CD4-positive, alpha-beta T cell treated with Interleukin-21 for 1 hour (primary cell): ENCODE data around the gene ADNP2.
"Not testable (repeated sequence)": the region's sequence is repeated elsewhere in the genome, so short reads cannot be mapped to it uniquely, and the experiment has no call there.

Experiments
- DNase-seq: peaks from one replicate; pipeline ENCODE4 v3.0.0-alpha.2; 2020

The ADNP2 gene

GRCh38 chr18:80147418-80148325 is 38.6 kb downstream of the ADNP2 start:
- DNase-seq, result peak; percentile 78

DNA sequence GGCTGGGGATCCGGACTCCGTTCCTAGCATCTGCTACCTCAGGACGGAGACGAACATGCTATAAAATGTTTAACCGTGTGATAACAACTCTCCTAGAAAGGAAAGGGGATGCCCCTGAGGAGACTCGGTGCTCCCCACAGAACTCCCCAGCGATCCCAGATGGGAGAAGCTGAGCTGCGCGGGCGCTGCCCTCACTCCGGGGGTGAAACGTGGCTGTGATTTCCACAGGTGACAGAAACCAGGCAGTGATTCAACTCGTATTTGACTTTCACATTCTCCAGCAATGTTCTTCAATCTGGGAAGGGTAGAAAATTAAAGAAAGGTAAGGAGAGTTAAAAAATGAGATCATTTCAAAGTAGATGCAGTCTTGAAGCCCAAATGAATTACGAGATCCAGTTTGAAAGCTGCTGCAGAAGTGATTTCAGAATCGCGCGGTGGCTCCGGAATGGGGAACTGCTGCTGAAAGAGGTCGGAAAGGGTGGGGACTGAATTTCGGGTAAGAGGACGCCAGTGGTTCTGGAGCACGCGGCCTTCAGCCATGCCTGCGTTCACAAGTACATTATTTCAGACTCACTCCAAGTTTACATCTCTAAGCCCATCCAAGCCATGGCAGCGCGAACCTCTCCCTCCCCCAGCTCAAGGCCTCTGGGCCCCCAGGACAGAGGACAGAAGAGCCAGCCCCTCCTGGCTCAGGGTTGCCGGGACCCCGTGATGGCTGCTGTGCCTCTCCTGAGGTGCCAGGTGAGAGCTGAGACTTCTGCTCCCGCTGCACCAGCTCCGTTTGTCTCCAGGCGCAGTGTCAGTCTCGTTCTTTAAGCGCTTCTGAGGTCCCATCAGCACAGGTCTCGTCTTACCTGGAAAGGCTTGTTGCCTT is 39.5 kb downstream of the ADNP2 start:
- no peak for DNase-seq

DNA sequence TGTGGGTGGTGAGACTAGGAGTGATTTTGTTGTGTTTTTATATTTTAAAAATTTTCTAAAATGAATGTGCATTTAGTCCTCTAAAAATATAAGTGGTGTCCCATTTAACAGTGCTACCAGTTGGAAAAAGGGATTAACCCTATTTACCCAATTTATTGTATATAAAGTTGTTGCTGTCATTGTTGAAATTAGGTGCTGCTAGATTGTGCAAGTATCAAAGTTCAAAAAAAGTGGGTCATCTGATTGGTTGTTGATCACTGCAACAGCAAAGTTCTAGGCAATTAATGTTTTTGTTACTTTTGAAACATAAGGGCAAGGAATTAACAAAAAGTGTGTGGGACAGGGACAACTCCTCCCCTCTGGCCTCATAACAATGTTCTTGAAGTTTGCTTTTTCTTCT is 40.6 kb downstream of the ADNP2 start:
- DNase-seq, result no peak

DNA sequence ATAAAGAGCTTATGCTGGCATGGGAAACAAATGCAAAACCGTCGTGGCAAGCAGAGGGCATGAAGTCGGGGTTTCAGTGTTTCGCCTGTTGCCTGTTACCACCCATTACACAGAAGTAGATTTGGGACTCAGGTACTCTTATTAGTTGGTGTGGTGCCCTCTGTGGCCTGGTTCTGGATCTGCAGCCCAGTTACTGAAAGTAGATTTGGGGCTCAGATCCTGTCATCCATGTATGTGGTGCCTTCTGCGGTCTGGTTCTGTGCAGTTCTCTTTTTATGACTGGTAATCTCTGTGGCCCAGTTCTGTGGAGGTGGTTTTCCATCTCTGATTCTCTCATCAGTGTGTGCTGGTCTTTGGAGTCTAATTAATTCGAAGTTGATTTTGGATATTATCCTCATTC is 45.2 kb downstream of the ADNP2 start:
- DNase-seq, result peak; percentile 43

DNA sequence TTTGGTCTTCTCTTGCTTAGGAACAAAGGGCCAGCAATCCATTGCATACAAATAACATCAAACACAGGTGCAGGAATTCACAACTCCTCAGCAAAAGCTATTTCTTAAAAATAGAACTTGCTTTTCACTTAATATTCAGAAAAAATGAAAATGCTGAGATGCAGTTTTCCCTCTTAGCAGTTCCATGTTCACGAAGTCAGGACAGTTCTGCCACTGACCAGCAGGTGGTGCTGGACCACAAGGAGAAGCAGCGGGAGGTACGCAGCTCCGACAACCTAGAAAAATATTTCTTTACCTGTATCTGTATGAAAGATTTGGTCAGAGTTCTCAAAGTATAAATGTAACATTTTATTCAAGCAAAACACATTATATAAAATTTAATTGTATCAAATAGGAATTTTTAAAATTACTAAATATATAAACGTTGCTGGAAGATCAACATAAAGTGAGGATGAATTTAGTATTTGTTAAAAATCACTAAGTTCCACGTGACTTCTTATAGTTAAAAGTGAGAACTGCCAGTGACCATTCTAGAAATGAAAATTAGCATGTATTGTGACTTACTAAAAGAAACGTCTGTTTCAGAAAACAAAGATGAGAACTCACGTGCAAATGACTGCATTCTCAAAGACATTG is 48.8 kb downstream of the ADNP2 start:
- peak; percentile 74 for DNase-seq

- DNase-seq, result no peak
Observed at GRCh38 chr18:80158365-80158764, 49.3 kb downstream of the ADNP2 start.

DNA sequence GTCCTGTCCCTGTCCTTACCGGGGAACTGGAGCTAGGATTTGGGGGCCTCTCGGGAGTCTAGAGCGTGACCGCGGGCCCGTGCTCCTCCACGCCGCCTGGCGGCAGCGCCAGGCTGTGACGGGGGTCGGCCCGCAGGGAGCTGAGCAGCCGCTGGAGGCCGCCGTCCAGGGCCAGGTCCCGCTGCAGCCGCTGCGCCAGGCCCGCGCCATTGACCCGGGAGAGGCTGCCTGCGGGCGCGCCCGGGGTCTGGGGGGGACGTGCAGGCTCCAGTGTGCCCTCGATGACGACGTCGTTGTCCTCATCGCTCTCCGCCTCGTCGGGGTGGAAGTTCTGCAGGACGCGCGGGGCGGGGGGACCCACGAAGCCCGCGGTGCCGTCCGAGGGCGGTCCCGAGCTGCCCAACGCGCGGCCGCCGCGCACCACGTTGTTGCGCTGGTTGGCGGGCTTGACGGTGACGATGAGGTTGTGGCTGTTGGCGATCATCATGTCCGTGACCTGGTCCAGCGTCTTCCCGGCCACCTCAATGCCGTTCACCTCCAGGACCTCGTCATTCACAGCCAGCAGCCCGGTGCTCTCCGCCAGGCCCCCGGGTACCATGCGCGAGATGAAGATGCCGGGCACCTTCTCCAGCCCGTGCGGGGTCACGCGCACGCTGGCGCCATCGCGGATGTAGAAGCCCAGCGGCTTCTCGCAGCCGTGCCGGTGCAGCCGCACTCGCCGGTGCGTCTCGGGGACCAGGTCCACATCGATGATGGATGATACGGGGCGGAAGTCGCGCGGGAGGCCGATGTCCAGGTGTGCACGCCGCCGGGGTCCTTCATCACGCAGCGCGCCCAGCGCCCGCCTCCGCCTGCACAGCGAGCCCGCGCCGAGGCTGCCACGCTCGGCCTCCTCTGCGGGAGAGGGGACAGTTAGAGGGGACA is 50.9 kb downstream of the ADNP2 start:
- DNase-seq, result peak; percentile 37

- DNase-seq, result no peak
Observed at GRCh38 chr18:80161781-80162417, 52.8 kb downstream of the ADNP2 start.

- no peak for DNase-seq
Observed at GRCh38 chr18:80163183-80163582, 54.1 kb downstream of the ADNP2 start.

GRCh38 chr18:80164727-80165355 is 55.8 kb downstream of the ADNP2 start:
- not testable (repeated sequence) for DNase-seq

GRCh38 chr18:80166240-80166639 is 57.2 kb downstream of the ADNP2 start:
- no peak for DNase-seq

GRCh38 chr18:80166725-80167124 is 57.7 kb downstream of the ADNP2 start:
- no peak for DNase-seq

- no peak for DNase-seq
Observed at GRCh38 chr18:80167331-80167730, 58.3 kb downstream of the ADNP2 start.

DNA sequence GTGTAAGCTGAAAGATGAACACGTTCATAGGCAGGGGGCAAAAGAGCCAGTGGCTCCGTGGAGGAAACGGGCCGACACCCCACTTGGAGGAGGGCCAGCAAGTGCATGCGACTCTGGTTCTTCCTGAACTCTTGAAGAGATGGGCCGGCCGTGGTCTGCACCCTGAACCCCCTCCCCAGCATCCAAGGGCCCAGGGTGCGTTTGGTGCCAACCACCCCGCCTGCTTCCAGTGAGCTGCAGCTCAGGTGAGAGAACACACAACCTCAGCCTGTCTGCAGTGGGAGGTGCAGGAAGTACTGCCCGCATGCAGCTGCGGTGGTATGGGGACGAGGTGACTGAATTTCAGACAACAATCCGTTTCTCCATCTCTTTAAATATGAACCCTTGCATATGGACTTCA is 58.9 kb downstream of the ADNP2 start:
- DNase-seq, result no peak

DNA sequence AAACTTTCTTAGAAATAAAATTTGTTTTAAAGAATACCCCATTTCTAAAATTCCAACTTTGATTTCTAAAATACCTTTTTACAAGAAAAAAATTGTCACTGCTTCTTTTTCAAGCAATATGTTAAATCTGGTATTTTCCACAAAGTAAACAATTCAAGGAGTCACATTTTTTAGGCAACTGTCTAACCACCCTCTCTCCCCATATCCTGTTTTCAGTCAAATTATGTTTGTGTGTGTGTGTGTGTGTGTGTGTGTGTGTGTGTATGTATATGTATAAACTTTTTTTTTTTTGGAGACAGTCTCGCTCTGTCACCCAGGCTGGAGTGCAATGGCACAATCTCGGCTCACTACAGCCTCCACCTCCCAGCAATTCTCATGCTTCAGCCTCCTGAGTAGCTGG is 59.3 kb downstream of the ADNP2 start:
- DNase-seq, result no peak

GRCh38 chr18:80168982-80169381 is 59.9 kb downstream of the ADNP2 start:
- DNase-seq, result no peak

GRCh38 chr18:80169607-80170006 is 60.5 kb downstream of the ADNP2 start:
- no peak for DNase-seq

GRCh38 chr18:80170395-80171053 is 61.5 kb downstream of the ADNP2 start:
- no peak for DNase-seq

DNA sequence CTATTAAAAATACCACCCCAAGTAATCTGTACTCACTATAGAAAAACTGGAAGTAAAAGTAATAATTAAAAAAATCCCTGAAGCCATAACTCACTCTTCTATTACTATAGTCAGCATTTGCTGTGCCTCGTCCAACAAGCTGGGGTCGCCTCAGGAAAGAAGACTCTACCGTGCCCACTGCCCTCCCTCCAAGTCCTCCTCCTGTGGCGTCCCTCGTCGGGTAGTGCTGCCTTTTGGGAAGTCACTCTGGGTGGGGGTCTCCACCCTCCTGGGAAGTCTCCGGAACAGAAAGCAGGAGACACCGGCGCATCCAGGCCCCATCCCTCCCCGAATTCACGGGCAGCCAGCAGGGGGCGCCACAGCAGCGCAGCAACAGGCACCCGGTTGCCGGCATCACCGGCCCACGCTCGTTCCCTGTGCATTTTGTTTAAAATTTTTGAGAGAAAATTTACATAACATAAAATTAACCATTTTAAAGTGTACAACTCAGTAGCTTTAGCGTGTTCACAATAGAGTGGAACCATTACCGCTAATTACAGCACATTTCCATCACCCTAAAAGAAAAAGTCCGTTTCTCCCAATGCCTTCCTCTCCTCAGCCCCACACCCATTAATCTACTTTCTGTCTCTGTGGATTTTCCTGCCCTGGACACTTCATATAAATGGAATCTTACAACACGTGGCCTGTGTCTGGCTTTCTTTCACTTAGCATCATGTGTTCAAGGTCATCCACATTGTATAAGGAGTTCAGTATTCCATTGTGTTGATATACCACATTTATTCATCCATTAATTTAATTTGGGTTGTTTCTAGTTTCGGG is 62.2 kb downstream of the ADNP2 start:
- peak; percentile 45 for DNase-seq

GRCh38 chr18:80172056-80172455 is 63.0 kb downstream of the ADNP2 start:
- DNase-seq, result peak; percentile 47
